DLD1 (cell line): Measurements from ENCODE around the gene ERGIC2.

Experiments
- in situ Hi-C: cut with HindIII; loops from 2 replicates; pipeline ENCODE4 v1.10.0; 2017; ENCODE audit warnings: low sequenced_read_pairs

ERGIC2 gene

DNA sequence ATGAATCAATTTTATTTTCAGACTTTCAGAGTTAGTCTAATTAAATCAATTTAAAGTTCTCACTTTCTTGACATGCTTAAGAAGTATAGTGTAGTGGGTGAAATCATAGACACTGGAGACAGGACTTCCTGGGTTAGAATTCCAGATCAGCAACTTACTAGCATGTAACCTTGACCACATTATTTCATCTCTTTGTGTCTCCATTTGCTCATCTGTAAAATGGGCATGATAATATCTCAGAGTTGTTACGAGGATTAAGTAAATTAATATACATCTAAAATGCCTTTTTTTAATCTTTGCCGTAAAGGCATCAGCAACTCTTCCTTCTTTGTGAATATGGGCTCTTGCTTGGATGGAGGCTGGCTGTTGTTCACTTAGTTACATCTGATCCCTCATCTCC lies 1.3 kb upstream of the ERGIC2 start:
- in situ Hi-C loops: no loop called here

DNA sequence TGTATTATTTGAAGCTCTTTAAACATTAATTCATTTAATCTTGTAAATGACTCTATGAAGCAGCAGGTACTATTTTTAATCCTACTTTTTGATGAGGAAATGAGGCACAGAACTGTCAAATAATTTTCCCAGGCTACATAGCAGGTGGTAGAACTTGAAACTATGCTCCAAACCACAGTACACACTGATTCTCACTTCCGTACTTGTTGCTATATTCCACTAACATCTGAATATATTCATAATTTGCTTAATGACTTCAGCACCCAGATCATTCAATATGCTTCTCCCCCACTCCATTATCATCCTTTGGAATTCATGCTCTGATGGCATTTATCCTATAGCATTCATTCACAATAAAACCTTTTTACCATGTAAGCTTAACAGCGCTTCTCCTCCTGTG lies 4.9 kb downstream of the ERGIC2 start:
- in situ Hi-C loops: no loop called here

DNA sequence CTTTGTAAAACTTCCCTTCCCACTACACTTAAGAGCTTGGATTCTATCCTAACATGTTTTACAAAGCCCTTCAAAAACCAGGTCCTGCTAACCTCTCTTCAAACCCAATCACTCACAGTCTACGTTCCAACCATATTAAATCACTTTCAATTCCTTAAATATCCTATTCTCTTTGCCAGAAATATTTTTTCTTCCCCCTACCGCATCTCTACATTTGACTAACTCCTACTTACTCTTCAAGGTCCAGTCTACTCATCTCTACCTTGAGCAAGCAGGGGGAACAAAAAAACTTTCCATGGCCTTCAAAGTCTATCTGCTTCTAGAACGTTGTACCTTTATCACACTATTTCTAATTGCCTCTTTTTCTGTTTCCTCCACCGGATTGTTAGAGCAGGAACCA lies 6.1 kb downstream of the ERGIC2 start:
- in situ Hi-C loops: no loop called here

DNA sequence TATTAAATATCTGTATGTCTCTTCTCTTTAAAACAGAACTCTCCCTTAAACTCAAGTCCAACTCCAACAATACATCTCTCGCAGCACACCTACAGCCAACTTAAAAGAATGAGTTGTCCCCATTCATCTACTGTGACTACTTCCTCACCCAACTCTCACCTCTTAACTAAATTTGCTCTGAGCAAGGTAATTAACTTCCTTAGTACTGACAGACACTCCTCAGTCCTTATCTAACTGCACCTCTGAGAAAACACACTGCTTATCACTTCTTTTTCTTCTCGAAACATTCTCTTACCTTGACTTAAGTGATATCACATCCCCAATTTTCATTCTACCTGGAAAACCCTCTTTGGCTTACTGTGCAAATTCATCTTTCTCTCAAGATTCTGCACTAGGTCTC lies 7.0 kb downstream of the ERGIC2 start:
- in situ Hi-C loops: no loop called here

GRCh38 chr12:29365091-29365490 lies 15.9 kb downstream of the ERGIC2 start:
- in situ Hi-C loops: no loop called here

GRCh38 chr12:29354954-29355353 lies 26.0 kb downstream of the ERGIC2 start:
- in situ Hi-C loops: no loop called here

GRCh38 chr12:29350080-29350479 lies 30.9 kb downstream of the ERGIC2 start:
- in situ Hi-C loops: no loop called here

GRCh38 chr12:29346769-29347421 lies 34.1 kb downstream of the ERGIC2 start:
- in situ Hi-C loops: no loop called here

DNA sequence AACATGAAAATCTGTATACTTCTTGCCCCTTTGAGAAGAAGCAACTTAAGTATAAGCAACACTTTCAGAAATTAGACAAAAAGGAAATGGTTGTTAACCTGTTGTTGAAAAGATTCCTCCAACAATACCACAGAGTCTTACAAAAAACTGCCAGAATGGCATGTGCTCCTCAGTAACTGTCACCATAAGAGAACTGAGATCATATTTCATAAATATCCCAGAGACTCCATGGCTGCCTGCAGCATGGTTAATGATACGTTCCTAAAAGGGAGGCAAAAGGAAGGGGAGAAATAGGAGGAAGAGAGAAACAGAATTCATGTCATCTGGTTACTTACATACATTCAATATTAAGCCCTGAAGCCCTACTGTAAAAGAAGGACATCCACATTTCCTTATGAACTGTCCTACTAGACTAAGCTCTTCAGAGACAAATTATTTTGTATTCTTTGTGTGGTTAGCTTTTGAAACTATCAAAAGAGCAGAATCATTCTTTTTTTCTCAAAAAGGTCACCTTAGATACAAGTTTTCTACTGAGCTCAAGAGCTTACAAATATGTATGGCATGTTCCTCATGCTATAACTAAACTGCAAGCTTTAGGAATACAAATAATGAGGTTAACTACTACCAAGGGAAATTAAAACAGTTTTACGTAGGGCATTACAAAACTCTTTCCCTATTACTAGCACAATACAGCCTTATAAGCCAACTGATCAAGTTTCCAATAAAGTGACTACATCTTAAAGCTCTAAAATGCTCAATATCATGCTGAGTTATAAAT lies 37.8 kb downstream of the ERGIC2 start:
- in situ Hi-C loops: no loop called here

DNA sequence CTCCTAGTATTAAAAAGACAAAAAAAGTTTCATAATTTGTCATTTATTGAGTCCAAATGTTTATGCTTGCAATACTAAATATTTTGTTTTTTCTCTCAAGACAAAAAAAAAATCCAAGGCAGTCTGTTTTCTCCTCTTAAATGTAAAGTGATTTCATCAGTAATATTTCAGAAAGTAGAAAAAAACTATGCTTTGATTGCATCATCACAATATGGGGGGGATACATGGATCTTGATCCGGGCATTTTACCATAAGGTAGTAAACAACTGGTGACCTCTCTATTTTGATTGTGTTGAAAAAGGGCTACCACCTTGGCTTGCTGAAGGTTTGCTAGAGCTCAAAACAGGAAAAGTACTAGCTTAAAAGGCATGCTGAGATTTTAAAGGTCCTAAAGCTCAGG lies 43.6 kb downstream of the ERGIC2 start:
- in situ Hi-C loops: no loop called here

GRCh38 chr12:29334937-29335336 lies 46.0 kb downstream of the ERGIC2 start:
- in situ Hi-C loops: no loop called here

GRCh38 chr12:29333178-29333577 lies 47.8 kb downstream of the ERGIC2 start:
- in situ Hi-C loops: no loop called here

- in situ Hi-C loops: no loop called here
Observed at GRCh38 chr12:29329411-29329810, 51.6 kb downstream of the ERGIC2 start.

DNA sequence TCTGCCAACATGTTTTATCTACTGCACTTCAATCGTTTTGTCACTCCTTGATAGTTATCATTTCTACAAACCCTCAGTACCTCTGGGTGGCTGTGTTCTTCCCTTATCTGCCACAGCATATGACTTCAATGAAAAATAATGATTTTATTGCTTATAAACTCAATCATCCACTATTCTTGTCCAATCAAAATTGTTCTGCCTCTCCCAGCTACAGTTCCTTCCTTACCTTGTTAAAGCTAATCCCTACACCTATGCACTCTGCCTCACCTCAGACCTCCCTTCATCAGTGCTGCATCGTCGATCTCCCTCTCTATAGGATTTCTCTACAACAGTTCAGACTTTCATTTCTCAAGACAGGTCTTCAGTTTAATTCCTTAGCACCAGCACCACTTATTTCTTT lies 58.8 kb downstream of the ERGIC2 start:
- in situ Hi-C loops: no loop called here

DNA sequence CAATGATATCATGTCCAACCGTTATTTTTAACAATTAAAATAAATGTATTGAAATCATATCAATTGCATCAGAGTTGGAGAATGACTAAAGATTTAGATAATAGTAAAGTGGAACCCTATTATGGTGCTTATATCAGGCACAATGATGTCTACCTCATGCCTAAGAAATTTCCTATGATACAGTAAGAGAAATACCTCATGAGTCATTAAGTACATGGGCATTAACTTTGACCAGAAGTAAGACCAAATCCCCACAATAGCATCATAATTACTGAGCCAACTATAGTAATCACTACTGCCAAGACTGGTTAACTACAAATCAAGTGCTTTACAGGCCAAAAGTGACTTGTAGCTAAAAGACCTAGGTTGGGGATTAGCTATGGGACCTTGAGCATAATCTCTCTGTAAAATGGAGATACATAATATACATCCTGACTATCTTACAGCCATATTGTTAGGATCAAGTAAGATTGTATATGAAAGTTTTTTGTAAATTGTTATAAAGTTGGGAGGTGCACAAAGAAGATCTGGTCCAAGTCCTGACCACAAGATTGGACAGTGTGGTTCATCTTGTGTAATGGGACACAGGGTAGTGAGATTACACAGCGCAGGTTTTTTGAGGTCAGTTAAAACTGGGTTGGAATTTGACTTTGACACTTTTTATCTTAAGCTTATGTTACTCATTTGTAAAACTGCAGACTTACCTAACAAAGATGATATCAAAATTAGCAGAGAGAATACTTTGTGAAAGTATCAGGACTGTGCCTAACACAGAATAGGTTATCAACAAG lies 60.5 kb downstream of the ERGIC2 start:
- in situ Hi-C loops: no loop called here

- in situ Hi-C loops: no loop called here
Observed at GRCh38 chr12:29317556-29318363, 63.2 kb downstream of the ERGIC2 start.

DNA sequence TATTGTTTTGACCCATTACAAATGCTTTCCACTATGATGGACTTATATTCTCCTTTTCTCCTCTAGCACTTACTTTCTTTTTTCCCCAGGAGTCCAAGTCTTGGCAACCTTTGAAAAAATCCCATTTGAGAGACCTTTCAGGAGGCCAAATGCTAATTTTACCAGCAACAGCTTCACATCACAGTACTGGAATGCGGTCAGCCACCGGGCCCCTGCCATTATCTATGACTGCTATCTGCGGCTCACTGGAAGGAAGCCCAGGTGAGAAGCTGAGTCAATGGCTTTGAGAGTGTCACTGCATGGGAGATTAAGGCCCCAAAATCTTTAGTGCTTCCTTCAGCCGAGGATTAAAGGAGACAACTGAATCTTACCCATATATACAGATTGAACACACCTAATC lies 64.2 kb downstream of the ERGIC2 start:
- in situ Hi-C loops: no loop called here

GRCh38 chr12:29314416-29314815 lies 66.6 kb downstream of the ERGIC2 start:
- in situ Hi-C loops: no loop called here

- in situ Hi-C loops: no loop called here
Observed at GRCh38 chr12:29310899-29311298, 70.1 kb downstream of the ERGIC2 start.

DNA sequence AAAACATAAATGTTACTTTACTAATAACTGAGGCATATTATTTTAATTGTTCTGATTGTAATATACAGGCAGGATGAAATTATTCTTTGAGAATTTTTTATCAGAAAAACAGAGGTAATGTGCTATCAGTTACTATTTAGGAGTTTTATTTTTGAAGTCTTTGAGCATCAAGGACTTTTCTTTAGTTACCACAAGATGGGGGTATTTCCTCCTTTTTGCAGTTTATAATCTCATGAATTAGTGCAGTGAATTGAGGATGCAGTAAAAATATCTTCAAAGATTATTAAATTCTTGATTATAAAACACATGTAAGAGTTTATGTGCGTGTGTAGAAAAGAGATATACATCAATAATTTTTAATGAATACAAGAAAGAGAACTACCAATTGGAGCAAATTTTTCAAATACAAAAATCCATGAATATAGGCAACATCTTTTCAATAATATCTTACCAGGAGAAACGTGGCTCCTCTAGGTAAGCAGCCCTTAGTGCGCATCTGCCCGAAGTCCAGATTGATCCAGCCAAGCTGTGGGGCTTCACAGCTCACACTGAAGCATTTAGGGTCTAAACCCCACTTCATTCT lies 71.6 kb downstream of the ERGIC2 start:
- in situ Hi-C loops: no loop called here

- in situ Hi-C loops: no loop called here
Observed at GRCh38 chr12:29306682-29307081, 74.3 kb downstream of the ERGIC2 start.
